PFSK-1 (cell line): ENCODE measurements around the gene RIN2.

Source experiments
- FOXP2 ChIP-seq: optimal IDR thresholded peaks from 2 replicates; pipeline ENCODE3; 2011; ENCODE audit warnings: borderline replicate concordance, control low read depth, inconsistent platforms; ENCODE audit not compliant: insufficient read depth; ENCODE audit errors: extremely low read length, extremely low read depth
- POLR2AphosphoS5 ChIP-seq: IDR thresholded peaks from 2 replicates; pipeline ENCODE4 v1.6.1; 2012; ENCODE audit warnings: low read depth, mild to moderate bottlenecking, control low read depth, low read length, moderate library complexity
- SIN3A ChIP-seq: IDR thresholded peaks from 2 replicates; pipeline ENCODE4 v1.6.1; 2012; ENCODE audit warnings: mild to moderate bottlenecking, low read length, moderate library complexity, borderline replicate concordance; ENCODE audit not compliant: insufficient read depth
- TAF1 ChIP-seq: IDR thresholded peaks from 2 replicates; pipeline ENCODE4 v1.6.1; 2012; ENCODE audit warnings: low read length, control low read depth, borderline replicate concordance; ENCODE audit not compliant: insufficient read depth
- TF ChIP-seq, protein P1 (sequence below), 2 experiments: IDR thresholded peaks; 2 replicates each; pipeline versions ENCODE4 v1.6.1 to v1.8.0; 2011 to 2012; ENCODE audit warnings: low read depth in 2 of 2, low read length in 2 of 2, control low read depth in 1 of 2, inconsistent platforms in 1 of 2, mild to moderate bottlenecking in 1 of 2, moderate library complexity in 1 of 2; ENCODE audit not compliant: insufficient read depth in 1 of 2

Gene RIN2

GRCh38 chr20:19791887-19792286 is 33.8 kb downstream of the RIN2 start:
- TF ChIP-seq, protein P1, sequence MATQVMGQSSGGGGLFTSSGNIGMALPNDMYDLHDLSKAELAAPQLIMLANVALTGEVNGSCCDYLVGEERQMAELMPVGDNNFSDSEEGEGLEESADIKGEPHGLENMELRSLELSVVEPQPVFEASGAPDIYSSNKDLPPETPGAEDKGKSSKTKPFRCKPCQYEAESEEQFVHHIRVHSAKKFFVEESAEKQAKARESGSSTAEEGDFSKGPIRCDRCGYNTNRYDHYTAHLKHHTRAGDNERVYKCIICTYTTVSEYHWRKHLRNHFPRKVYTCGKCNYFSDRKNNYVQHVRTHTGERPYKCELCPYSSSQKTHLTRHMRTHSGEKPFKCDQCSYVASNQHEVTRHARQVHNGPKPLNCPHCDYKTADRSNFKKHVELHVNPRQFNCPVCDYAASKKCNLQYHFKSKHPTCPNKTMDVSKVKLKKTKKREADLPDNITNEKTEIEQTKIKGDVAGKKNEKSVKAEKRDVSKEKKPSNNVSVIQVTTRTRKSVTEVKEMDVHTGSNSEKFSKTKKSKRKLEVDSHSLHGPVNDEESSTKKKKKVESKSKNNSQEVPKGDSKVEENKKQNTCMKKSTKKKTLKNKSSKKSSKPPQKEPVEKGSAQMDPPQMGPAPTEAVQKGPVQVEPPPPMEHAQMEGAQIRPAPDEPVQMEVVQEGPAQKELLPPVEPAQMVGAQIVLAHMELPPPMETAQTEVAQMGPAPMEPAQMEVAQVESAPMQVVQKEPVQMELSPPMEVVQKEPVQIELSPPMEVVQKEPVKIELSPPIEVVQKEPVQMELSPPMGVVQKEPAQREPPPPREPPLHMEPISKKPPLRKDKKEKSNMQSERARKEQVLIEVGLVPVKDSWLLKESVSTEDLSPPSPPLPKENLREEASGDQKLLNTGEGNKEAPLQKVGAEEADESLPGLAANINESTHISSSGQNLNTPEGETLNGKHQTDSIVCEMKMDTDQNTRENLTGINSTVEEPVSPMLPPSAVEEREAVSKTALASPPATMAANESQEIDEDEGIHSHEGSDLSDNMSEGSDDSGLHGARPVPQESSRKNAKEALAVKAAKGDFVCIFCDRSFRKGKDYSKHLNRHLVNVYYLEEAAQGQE (IDR thresholded peaks at IDR 0.05; ENCODE audit: insufficient read depth in 1 of 2, low read depth in 2 of 2, low read length in 2 of 2) = no peak
- no peak for TF ChIP-seq SIN3A
- no peak for TF ChIP-seq TAF1
- no peak for TF ChIP-seq FOXP2
- TF ChIP-seq POLR2AphosphoS5 = no peak

DNA sequence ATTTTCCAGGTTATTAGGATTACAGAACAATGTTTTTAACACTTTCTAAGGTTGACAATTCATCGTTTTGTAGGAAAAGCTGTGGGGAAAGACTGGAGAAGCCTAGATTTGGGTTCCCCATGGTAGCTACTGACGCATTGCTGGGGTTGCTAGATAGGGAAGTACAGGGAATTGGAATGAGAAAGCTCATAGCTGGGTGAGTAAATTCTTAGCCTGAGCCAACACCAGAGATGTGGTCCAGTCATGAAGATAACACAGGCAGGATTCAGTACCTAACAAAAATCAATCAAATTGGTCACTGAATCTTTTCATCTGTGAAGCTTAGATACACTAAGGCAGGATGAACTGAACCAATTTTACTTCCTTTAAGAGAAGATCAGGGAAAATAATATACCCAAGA is 35.7 kb downstream of the RIN2 start:
- no peak for TF ChIP-seq POLR2AphosphoS5
- no peak for TF ChIP-seq SIN3A
- no peak for TF ChIP-seq TAF1
- TF ChIP-seq, protein P1 (IDR thresholded peaks at IDR 0.05; ENCODE audit: insufficient read depth in 1 of 2, low read depth in 2 of 2, low read length in 2 of 2) = no peak
- no peak for TF ChIP-seq FOXP2

GRCh38 chr20:19794941-19795340 is 36.9 kb downstream of the RIN2 start:
- no peak for TF ChIP-seq TAF1
- no peak for TF ChIP-seq POLR2AphosphoS5
- no peak for TF ChIP-seq SIN3A
- no peak for TF ChIP-seq FOXP2
- TF ChIP-seq, protein P1 (IDR thresholded peaks at IDR 0.05; ENCODE audit: insufficient read depth in 1 of 2, low read depth in 2 of 2, low read length in 2 of 2) = no peak

DNA sequence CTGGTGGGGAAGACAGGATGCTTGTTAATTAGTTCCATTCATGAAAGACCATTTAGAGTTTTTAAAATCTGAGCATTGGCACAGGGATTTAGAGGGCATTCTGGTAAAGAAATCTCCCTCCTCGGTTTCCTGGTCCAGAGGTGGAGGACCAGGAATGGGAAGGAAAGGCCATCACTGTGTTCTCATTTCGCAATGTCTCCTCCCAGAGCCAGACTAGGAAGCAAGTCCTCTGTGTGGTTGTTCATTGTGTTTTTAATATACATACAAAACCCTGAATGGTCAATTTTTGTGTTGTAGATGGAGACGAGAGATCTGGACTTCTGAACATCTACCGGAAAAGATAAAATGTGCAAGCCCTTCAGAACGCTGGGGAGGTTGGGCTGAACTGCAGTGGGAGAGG is 41.3 kb downstream of the RIN2 start:
- TF ChIP-seq POLR2AphosphoS5 (no peak), TAF1 (no peak), SIN3A (no peak), FOXP2 (no peak)
- TF ChIP-seq, protein P1 (IDR thresholded peaks at IDR 0.05; ENCODE audit: insufficient read depth in 1 of 2, low read depth in 2 of 2, low read length in 2 of 2) = no peak

DNA sequence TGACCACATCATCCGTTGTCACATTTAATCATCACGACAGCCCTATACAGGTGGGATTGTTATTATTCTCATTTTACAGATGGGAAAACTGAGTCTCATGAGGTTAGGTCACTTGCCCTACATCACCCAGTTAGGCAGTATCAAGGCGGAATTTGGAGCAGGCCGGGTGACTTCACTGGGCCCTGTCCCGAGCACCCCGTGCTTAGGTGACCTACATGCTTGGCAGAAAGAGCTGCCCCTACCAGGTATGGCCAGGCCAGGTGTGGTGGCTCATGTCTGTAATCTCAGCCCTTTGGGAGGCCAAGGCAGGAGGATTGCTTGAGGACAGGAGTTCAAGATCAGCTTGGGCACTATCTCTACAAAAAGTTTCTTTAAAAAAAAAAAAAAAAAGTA is 44.0 kb downstream of the RIN2 start:
- TF ChIP-seq POLR2AphosphoS5 (no peak), SIN3A (no peak), FOXP2 (no peak), TAF1 (no peak)
- TF ChIP-seq, protein P1 (IDR thresholded peaks at IDR 0.05; ENCODE audit: insufficient read depth in 1 of 2, low read depth in 2 of 2, low read length in 2 of 2) = no peak
